H9 (cell line): ENCODE measurements around the gene SLC28A3. TPM values are rescaled to one million over a fixed set of nuclear protein-coding genes. Genes with fewer than 3 reads are reported as not detected.

Experiments
- DNase-seq: peaks from one replicate; pipeline ENCODE4 v3.0.0-alpha.2; 2017
- H2AFZ ChIP-seq: one replicate; pipeline ENCODE4 v1.6.1; 2013; ENCODE audit warnings: mild to moderate bottlenecking, low read length, control low read depth, moderate library complexity
- H2AK5ac ChIP-seq: 2 replicates; pipeline ENCODE4 v1.6.1; 2013; ENCODE audit warnings: low read length, control low read depth, mixed read lengths; ENCODE audit not compliant: insufficient read length
- H2BK120ac ChIP-seq: one replicate; pipeline ENCODE4 v1.6.1; 2013; ENCODE audit warnings: low read depth, mild to moderate bottlenecking, low read length, control low read depth, inconsistent platforms; ENCODE audit not compliant: poor library complexity, severe bottlenecking
- H2BK12ac ChIP-seq: 2 replicates; pipeline ENCODE4 v1.6.1; 2013; ENCODE audit warnings: low read length, control low read depth, mixed read lengths, low read depth; ENCODE audit not compliant: insufficient read length
- H2BK15ac ChIP-seq: 2 replicates; pipeline ENCODE4 v1.6.1; 2013; ENCODE audit warnings: low read depth, low read length, control low read depth
- H2BK20ac ChIP-seq: one replicate; pipeline ENCODE4 v1.6.1; 2013; ENCODE audit warnings: low read depth, mild to moderate bottlenecking, low read length, control low read depth, inconsistent platforms; ENCODE audit not compliant: poor library complexity, severe bottlenecking
- H2BK5ac ChIP-seq: 2 replicates; pipeline ENCODE4 v1.6.1; 2013; ENCODE audit warnings: low read length, control low read depth, mixed read lengths; ENCODE audit not compliant: insufficient read length
- H3K14ac ChIP-seq: 2 replicates; pipeline ENCODE4 v1.6.1; 2013; ENCODE audit warnings: low read length, control low read depth; ENCODE audit not compliant: insufficient read depth
- H3K18ac ChIP-seq: 2 replicates; pipeline ENCODE4 v1.6.1; 2013; ENCODE audit warnings: low read depth, mild to moderate bottlenecking, mixed read lengths, low read length, control low read depth; ENCODE audit not compliant: insufficient read length
- H3K23ac ChIP-seq: 2 replicates; pipeline ENCODE4 v1.6.1; 2013; ENCODE audit warnings: low read length, control low read depth, mixed read lengths, low read depth; ENCODE audit not compliant: insufficient read length
- H3K23me2 ChIP-seq: 2 replicates; pipeline ENCODE4 v1.6.1; 2013; ENCODE audit warnings: low read depth, mild to moderate bottlenecking, mixed read lengths, low read length, control low read depth; ENCODE audit not compliant: insufficient read length, poor library complexity, severe bottlenecking
- H3K27ac ChIP-seq: 2 replicates; pipeline ENCODE4 v1.5.1; 2013; ENCODE audit warnings: low read length, control low read depth, mixed read lengths, low read depth; ENCODE audit not compliant: insufficient read length
- H3K27me3 ChIP-seq: 2 replicates; pipeline ENCODE4 v1.6.1; 2013; ENCODE audit warnings: low read length, control low read depth, inconsistent platforms; ENCODE audit not compliant: insufficient read depth
- H3K4ac ChIP-seq: 2 replicates; pipeline ENCODE4 v1.6.1; 2013; ENCODE audit warnings: low read depth, mild to moderate bottlenecking, control low read depth, inconsistent platforms, low read length, moderate library complexity
- H3K4me1 ChIP-seq: 2 replicates; pipeline ENCODE4 v1.6.1; 2013; ENCODE audit warnings: low read length, control low read depth, inconsistent platforms; ENCODE audit not compliant: insufficient read depth
- H3K4me2 ChIP-seq: 2 replicates; pipeline ENCODE4 v1.6.1; 2013; ENCODE audit warnings: low read length, control low read depth, mixed read lengths; ENCODE audit not compliant: insufficient read length, insufficient read depth
- H3K56ac ChIP-seq: 2 replicates; pipeline ENCODE4 v1.6.1; 2013; ENCODE audit warnings: low read depth, mild to moderate bottlenecking, mixed read lengths, low read length, control low read depth; ENCODE audit not compliant: insufficient read length
- H3K79me1 ChIP-seq: 2 replicates; pipeline ENCODE4 v1.6.1; 2013; ENCODE audit warnings: low read depth, mild to moderate bottlenecking, moderate library complexity, low read length, control low read depth, inconsistent platforms; ENCODE audit not compliant: insufficient read depth, poor library complexity, severe bottlenecking
- H3K79me2 ChIP-seq: 2 replicates; pipeline ENCODE4 v1.6.1; 2013; ENCODE audit warnings: low read length, control low read depth, inconsistent platforms; ENCODE audit not compliant: insufficient read depth
- H3K9ac ChIP-seq: 2 replicates; pipeline ENCODE4 v1.6.1; 2013; ENCODE audit warnings: low read length, control low read depth, mixed read lengths; ENCODE audit not compliant: insufficient read length; ENCODE audit errors: extremely low read depth
- H3K9me3 ChIP-seq: one replicate; pipeline ENCODE4 v1.6.1; 2013; ENCODE audit warnings: low read depth, low read length, inconsistent platforms; ENCODE audit not compliant: control insufficient read depth
- H3T11ph ChIP-seq: one replicate; pipeline ENCODE4 v1.6.1; 2013; ENCODE audit warnings: mild to moderate bottlenecking, low read length, control low read depth, inconsistent platforms
- H4K20me1 ChIP-seq: one replicate; pipeline ENCODE4 v1.6.1; 2013; ENCODE audit not compliant: control insufficient read depth, insufficient read length, insufficient read depth
- H4K5ac ChIP-seq: 2 replicates; pipeline ENCODE4 v1.6.1; 2013; ENCODE audit warnings: low read depth, mild to moderate bottlenecking, mixed read lengths, low read length, control low read depth; ENCODE audit not compliant: insufficient read length
- H4K8ac ChIP-seq: replicated peaks from 2 replicates; pipeline ENCODE4 v1.6.1; 2013; ENCODE audit warnings: low read length, control low read depth, mixed read lengths, low read depth; ENCODE audit not compliant: insufficient read length
- H4K91ac ChIP-seq: 2 replicates; pipeline ENCODE4 v1.6.1; 2013; ENCODE audit warnings: low read depth, mild to moderate bottlenecking, moderate library complexity, mixed read lengths, low read length, control low read depth; ENCODE audit not compliant: insufficient read length
- H3K27ac Mint-ChIP-seq, 3 experiments: 2 replicates in 2 of 3; 3 replicates in 1 of 3; pipeline ENCODE4 v1.8.0; 2020 to 2021; ENCODE audit warnings: mixed read lengths in 3 of 3, mild to moderate bottlenecking in 1 of 3, moderate library complexity in 1 of 3
- H3K27me3 Mint-ChIP-seq: 2 replicates; pipeline ENCODE4 v1.8.0; 2021; ENCODE audit warnings: low read depth, mild to moderate bottlenecking, moderate library complexity, mixed read lengths
- H3K36me3 Mint-ChIP-seq, 3 experiments: 2 replicates in 2 of 3; 3 replicates in 1 of 3; pipeline ENCODE4 v1.8.0; 2020 to 2021; ENCODE audit warnings: low read depth in 3 of 3, mixed read lengths in 3 of 3; ENCODE audit not compliant: insufficient read depth in 1 of 3
- H3K4me1 Mint-ChIP-seq, 2 experiments: 2 replicates each; pipeline ENCODE4 v1.8.0; 2020; ENCODE audit warnings: mixed read lengths in 2 of 2
- H3K4me3 Mint-ChIP-seq, 2 experiments: 2 replicates in 1 of 2; 3 replicates in 1 of 2; pipeline ENCODE4 v1.8.0; 2020 to 2021; ENCODE audit warnings: mild to moderate bottlenecking in 2 of 2, mixed read lengths in 2 of 2, moderate library complexity in 1 of 2
- H3K9me3 Mint-ChIP-seq, 2 experiments: 2 replicates in 1 of 2; 3 replicates in 1 of 2; pipeline ENCODE4 v1.8.0; 2020; ENCODE audit warnings: mild to moderate bottlenecking in 2 of 2, mixed read lengths in 2 of 2, moderate library complexity in 1 of 2
- CTCF ChIP-seq: fragments of 200-600 bp; sonication (generic); conservative IDR thresholded peaks from 3 replicates; pipeline ENCODE4 v1.8.0; 2021; ENCODE audit warnings: antibody characterized with exemption, mild to moderate bottlenecking
- WGBS: extraction: QIAGEN DNeasy Blood & Tissue Kit; methylation state at CpG from one replicate; pipeline ENCODE4 v1.1.7; 2013; ENCODE audit warnings: missing lambda C conversion rate, low lambda C conversion rate, mixed read lengths; ENCODE audit not compliant: insufficient read length; ENCODE audit errors: extremely low coverage; 5-methylcytosine and 5-hydroxymethylcytosine counted together
- total RNA-seq: library from RNA; stranded (reverse); gene quantifications from 2 replicates; pipeline ENCODE4 v1.2.1, GENCODE V29; 2021

The SLC28A3 gene
- total RNA-seq, 1 experiment from 2014 or later, result not detected

- H2BK5ac ChIP-seq, result no peak overlapping the region
- H3K4me2 ChIP-seq, result no peak overlapping the region
Measured at GRCh38 chr9:84230355-84231145, 110.0 kb downstream of the SLC28A3 start.

More at GRCh38 chr9:84230355-84231145, 110.0 kb downstream of the SLC28A3 start:
- no peak overlapping the region for H2BK20ac ChIP-seq
- H4K91ac ChIP-seq, result no peak overlapping the region
- no peaks in the 10 kb centered on the region for H3K23me2 ChIP-seq
- Mint-ChIP-seq H3K36me3 (no peaks in the 10 kb centered on the region; a peak in 1 of 7 replicates), H3K27me3 (no peaks in the 10 kb centered on the region), H3K9me3 (no peaks in the 10 kb centered on the region), H3K4me3 (no peak overlapping the region), H3K27ac (no peak overlapping the region), H3K4me1 (peaks cover 35 to 39% of the 10 kb centered on the region in 2 experiments)
- H3K79me1 ChIP-seq, result no peaks in the 10 kb centered on the region
- H4K20me1 ChIP-seq, result no peaks in the 10 kb centered on the region
- no peak overlapping the region for H2BK12ac ChIP-seq
- H3K27ac ChIP-seq, result no peak overlapping the region
- no peaks in the 10 kb centered on the region for H3K27me3 ChIP-seq
- TF ChIP-seq CTCF, result no peak
- H3K23ac ChIP-seq, result no peak overlapping the region
- H2AK5ac ChIP-seq, result no peak overlapping the region
- H3K56ac ChIP-seq, result no peak overlapping the region
- H3T11ph ChIP-seq, result no peak overlapping the region
- no peaks in the 10 kb centered on the region for H3K9me3 ChIP-seq
- no peak overlapping the region for H2BK120ac ChIP-seq
- DNase-seq, result no peak
- H3K18ac ChIP-seq, result no peak overlapping the region
- H3K4ac ChIP-seq, result no peak overlapping the region
- peaks cover 2% of the 10 kb centered on the region; the same call in 1 of the 2 replicates for H3K4me1 ChIP-seq
- no peak overlapping the region for H4K5ac ChIP-seq
- H3K79me2 ChIP-seq, result no peaks in the 10 kb centered on the region
- H2AFZ ChIP-seq, result no peak overlapping the region
- H4K8ac ChIP-seq, result no peak overlapping the region
- no peak overlapping the region for H3K9ac ChIP-seq
- H2BK15ac ChIP-seq, result no peak overlapping the region
- no peak overlapping the region for H3K14ac ChIP-seq
- WGBS, result no CpG with 5 or more reads among the region's 6 CpGs
